GM19328 (cell line): ENCODE data around the gene P2RX7.

Experiments
- ATAC-seq: cut with Tn5 transposase; IDR thresholded peaks from one replicate; pipeline ENCODE4 v1.9.1; 2021; ENCODE audit warnings: mild to moderate bottlenecking, moderate library complexity; ENCODE audit not compliant: unreplicated experiment

The P2RX7 gene

DNA sequence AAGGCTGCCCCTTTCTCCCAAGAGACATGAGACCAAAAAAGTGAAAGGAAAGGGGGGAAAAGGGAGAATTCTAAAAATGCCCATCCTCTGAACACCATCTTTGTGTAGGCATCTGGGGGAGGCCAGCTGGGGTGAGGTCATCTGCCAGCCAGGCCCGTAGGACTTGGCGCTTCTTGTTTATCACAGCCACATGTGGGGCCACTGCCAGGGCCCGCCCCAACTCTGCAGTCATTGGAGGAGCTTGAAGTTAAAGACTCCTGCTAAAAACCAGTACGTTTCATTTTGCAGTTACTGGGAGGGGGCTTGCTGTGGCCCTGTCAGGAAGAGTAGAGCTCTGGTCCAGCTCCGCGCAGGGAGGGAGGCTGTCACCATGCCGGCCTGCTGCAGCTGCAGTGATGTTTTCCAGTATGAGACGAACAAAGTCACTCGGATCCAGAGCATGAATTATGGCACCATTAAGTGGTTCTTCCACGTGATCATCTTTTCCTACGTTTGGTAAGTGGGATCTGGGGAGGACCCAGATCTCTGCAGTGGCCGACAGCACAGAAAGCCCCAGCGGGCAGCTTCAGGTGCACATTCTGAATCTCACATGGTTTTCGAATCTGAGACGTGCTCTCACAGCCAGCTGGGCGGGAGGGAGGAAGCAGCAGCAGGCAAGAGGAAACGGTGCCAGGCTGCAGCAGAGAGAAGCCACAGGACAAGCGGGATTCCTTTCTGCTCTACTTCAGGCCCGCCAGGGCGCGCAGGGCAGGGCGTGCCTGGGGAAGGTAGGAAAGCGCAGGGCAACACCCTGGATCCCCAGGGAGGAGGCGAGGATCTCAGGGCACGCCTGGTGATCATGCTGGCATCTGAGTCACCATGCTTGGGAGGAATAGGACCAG is at the start of gene P2RX7:
TSS of gene P2RX7 (plus strand) at position 276 of the 881 bp plus-strand sequence. CDS start at position 371, 95 bp downstream.
- no peak for ATAC-seq

DNA sequence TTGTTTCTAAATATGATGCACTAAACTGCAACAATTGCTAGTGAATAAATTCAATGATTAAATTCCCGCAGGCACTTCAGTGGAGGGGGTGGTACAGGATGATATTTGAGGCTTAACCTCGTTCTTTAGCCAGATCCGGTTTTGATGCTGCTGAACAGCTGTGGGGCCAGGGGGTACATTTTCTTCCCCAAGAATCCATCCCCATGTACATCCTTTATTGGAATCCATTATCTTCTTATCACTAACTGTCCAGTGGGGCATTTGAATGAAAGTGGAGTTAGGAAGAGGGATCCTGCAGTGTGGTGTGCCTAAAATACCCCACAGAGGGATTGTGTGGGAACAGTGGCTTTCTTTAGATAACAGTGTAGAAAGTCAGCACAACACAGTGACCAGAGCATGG is 48.4 kb upstream of the P2RX7 start:
- no peak for ATAC-seq

DNA sequence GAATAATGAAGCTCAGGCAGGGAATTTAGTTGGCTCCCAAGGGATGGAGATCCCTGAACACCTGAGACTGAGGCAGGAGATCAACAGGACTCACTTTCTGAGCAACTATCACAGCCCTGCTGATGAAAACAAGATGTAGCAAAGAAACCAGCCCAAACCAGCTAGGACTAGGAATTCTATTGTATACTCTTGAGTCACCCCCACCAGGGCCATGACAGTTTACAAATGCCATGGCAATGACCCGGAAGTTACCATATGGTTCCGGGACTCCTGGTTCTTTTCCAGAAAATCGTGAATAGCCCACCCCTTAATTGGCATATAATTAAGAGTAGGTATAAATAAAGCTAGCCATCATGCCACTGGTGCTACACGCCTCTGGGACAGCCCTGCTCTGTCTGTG is 47.6 kb upstream of the P2RX7 start:
- ATAC-seq = no peak

DNA sequence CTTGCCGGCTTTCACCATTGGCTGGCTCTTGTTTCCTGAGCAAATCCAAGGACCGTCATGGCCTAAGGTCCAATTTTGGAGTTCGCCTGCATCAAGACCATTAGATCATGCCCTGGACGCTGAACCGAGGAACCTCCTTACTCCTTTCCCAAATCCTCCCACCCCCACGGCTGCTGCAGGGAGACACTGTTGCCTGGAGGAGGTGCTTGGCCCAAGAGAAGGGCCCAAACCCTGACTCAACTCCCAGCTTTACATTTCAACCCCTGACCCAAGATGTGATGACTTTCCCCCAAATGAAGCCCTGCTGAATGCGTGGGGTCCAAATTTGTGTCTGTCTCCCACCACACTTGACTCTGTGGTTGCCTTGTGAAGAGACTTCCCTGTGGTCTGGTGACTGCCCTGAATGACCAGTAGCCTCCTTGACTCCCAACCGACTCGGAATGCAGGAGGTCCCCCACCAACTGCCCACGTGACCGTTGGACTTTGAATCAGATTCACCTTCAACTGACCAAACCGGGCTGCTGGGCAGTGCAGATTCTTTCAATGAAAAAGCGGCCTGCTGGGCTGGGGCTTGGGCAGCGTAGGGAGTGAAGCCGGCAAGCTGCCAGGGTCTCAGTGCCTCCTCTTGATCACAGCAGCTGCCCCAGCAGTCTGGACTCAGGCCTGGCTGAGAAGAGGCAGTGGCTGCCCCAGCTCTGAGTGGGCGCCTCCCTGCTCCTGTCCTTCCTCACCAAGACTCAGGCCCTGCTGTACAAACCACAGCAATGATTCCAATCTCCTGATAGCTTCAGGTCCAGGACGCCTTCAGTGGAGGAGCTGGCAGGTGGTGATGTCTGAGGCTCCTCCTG is 46.9 kb upstream of the P2RX7 start:
- no peak for ATAC-seq

DNA sequence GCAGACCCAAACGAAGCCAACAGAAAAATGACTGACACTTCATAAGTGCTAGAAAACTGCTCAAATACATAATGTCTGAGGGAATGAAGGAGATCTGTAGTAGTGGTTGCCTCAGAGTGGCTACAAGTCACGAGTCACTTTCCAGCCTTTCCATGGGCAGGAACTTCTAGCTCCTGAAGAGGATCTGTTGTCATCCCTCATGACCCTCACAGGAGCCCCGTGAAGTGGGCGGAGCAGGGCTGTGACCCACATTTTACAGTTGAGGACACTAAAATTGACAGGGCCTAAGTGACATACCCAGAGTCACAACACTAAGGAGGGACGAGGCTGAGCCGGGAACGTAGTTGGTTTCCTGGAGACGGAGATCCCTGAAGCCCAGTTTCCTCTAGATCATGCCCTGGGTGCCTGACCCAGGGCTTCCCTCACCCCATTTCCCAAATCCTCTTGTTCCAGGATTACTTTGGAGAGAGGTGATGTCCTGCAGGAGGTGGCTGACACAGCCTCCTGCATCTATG is 45.8 kb upstream of the P2RX7 start:
- ATAC-seq = no peak

DNA sequence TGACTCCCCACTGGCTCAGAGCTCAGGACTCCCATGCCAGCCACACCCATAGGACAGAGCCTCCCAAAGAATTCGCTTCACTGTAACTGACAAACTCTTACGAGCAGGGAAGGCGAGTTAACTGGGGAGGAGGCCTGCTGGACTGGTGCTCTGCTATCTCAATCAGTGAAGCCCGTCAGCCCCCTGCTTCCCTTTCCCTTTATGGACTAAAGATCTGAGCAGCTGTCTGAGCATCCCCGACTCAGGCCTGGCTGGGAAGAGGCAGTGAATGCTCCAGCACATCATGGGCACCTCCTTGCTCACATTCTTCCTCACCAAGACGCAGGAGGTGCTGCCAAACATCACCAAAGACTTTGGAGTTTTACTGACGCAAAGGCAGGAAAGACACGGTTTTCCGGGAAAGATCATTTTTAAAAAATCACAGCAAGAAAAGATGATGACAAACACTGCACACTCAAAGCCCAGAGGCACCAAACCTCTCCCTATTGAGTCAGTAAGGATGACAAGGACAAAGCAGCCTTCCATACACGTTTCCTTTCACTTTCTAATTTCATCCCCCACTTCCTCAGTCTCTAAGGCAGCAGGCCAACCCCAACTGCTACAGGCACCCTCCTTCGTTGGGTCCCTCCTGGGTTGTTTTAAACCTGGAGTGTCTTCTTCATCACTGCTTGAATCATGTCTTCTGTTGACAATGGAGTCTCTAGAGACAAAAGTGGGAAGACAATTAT is 45.0 kb upstream of the P2RX7 start:
- no peak for ATAC-seq

DNA sequence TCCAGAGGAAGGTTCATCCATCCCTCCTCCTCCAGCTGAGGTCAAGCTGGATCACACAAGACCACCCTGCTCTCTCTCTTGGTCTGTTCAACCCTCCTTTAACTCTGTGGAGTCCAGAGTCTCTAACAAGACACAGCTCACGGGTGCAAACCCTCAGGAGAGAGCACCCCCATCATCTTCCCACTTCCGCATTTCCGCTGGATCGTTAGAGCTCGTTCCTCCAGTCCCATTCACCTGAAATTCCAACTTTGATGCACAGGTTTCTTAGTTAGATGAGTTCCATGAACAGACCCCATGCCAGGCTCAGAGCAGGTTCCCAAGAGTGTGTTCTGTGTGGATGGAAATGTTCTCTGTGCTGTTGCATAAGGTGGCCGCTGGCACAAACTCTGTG is 44.5 kb upstream of the P2RX7 start:
- no peak for ATAC-seq

DNA sequence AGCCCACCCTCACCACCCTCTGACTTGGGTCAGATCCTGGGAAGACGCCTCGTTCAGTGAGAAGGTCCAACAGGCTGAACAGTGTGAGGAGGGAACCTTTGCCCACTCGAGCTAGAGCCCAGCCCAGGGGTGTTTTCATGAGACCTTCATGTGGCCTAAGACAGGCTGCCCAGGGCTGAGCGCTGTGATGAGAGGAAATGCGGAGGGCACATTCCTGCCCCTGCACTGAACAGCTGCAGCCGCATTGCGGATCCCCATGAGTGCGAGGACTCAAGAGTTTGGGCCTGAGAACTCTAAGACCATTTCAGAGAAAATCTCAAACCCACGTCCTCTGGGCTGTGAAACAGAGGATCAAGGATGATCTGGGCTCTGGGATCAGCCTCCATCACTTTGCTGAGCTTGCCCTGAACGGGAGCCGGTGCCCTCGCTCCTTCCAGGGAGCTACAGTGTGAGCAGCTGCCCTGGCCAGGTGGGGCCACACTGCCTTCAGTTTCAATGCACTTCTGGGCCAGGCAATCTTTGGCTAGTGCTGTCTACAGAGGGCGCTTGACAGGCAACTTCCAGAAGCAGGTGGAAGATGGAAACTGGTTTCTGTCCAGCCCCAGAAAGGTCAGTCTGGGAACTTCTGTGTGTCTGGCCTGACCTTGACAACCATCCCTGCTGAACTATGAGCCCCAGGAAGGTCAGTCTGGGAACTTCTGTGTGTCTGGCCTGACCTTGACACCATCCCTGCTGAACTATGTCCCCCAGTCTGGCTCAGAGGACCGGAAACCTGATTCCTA is 43.5 kb upstream of the P2RX7 start:
- no peak for ATAC-seq

DNA sequence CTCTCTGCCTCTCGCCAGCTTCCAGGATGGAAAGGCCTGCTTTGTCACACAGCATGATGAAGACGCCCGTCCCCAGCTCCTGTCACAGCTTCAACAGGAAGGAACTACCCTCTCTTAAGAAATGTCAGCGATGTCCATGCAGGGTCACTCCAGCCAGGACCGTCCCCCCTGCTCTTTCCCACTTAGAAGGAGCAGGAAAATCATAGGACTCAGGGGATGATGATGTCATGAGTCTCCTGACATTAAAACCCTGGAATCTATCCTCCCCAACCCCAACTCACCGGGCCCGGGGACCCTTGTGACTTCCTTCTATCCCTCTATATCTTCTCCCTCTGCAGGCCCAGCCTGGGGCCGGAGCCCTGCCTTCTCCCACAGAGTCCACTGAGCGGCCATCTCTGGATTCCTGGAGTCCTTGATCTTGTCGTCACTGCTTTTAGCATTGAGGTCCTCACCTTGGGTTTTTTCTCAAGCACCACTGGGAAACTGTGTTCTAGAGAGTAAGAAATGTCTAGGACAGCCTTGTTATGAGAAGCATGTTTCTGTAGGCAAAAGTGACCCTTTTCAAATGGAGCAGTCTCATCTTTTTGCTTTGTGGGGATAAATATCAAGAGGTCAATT is 42.8 kb upstream of the P2RX7 start:
- no peak for ATAC-seq

DNA sequence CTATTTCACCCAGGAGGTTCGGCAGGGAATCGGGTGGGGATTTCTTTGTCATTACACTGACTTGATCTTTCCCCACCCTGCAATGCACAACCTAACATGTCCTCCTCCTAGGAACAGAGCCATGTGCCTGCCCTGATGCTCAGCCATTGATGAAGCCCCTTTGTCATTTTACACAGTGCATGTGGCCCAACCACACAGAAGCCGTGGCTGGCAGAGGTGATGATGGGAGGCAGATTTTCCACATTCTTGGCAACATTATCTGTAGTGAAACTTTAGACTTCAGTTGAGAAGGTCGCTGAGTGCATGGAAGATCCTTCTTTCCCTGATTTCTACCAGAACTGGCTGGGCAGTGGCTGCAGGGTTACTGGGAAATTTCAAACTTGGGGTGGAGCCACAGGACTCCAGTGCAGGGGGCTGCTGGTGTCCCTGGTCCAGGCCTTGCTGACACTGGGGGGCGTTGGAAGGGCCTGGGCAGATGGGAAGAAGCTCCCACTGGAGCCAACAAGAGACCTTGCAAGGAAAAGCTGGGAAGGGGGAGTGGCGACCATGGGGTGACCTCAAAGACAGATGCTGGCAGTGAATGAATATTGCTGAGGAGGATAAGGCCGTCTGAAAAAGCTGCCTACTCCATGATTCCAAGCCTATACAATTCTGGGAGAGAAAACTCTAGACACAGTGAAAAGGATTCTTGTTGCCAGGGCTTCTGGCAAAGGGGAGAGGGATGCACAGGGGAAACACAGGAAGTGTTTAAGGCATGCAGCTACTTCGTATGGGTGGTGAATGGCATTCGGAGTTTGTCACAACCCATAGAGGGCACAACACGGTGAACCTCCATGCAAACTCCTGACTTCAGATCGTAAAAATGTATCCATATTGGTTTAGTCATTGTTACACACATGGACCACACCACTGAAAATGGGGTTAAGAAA is 41.8 kb upstream of the P2RX7 start:
- no peak for ATAC-seq

DNA sequence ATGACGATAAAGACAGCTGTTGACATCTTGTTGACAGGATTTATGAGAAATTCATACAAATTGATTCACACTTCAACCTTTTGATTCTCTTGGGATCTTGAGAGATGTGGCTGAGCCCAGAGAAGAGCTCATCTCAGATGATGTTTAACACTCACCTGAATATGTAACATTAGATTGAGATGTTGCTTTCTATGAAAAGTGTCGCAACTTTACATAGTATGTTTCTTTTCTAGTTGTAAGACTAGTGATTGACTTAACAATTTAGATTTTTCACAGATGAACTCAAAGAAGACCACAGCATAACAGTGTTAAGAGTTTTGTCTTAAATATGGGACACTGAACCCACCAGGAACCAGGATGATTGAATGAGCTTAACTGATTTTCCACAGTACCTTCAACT is 40.6 kb upstream of the P2RX7 start:
- no peak for ATAC-seq

DNA sequence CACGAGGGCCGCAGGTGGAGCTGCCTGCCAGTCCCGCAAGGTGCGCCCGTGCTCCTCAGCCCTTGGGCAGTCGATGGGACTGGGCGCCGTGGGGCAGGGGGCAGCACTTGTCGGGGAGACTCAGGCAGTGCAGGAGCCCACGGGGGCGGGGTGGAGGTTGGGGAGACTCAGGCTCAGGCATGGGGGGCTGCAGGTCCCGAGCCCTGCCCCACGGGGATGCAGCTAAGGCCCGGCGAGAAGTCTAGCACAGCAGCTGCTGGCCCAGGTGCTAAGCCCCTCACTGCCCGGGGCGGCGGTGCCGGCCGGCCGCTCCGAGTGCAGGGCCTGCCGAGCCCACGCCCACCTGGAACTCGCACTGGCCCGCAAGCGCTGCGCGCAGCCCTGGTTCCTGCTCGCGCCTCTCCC is 39.2 kb upstream of the P2RX7 start:
- ATAC-seq = no peak

DNA sequence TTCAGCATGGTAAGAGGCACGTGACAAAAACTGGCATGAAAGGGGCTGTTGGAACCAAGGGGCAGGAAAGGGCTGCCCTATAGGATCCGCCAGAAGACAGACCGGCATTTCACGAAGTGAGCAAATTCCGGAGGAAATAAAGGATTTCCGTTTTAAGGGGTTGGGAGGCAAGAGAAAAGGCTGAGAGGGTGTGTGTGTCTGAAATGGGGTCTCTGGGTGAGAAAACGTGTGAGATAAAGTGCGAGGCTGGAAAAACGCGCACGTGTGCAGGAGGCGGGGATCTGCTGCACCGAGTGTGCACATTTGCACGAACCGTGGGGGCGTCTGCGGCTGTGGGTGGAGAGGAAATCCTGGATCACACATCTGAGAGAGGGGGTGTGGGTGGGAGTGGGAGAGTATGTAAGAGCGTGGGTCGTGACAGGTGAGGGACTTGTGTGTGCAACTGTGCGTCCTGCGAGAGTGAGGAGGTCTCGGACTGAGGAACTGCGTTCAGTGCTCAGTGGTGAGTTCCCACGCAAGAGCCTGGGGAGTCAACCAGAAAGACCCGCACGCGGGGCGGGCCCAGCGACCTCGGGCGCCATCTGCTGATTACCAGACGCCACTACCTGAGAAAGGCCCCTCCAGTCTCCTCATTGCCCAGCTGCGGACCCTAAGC is 37.0 kb upstream of the P2RX7 start:
- no peak for ATAC-seq

DNA sequence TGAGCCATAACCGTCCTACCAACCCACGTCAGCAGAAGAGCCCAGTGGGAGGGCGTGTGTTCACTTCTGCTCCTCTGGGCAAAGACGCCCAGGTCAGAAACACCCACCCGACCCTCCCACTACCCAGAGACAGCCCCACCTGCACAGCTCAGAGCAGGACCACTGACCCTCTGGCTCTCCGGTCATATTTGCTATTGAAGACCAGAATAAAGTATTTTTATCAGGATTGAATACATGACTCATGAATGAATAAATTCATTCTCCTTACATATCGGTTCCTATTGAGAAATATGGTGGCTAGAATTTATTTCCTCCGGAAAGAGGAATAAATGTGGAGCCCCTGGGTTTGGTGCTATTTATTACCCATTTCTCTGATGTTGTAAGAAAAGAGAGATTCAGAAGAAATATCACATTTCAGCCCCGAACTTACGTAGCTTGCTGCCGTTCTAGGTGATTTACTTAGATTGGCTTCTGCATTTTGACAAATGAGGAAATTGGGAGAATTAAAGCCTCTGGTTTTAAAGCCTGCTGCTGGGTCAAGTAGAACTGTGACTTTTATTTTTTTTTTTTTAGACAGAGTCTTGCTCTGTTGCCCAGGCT is 36.4 kb upstream of the P2RX7 start:
- ATAC-seq = no peak

DNA sequence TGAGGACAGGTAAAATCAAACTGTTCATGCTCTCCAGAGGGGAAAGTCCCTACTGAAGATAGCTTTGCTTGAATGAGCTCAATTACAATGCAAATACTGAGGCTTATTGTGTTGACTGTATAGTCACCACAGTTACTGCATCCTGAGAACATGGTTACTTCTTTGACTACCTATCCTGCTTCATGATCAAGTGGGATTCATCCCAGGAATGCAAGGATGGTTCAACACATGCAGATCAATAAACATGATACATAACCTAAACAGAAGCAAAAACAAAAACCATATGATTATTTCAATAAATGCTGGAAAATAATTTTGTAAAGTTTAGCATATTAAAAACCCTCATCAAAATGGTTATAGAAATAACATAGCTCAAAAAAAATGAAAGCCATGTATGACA is 32.9 kb upstream of the P2RX7 start:
- no peak for ATAC-seq

DNA sequence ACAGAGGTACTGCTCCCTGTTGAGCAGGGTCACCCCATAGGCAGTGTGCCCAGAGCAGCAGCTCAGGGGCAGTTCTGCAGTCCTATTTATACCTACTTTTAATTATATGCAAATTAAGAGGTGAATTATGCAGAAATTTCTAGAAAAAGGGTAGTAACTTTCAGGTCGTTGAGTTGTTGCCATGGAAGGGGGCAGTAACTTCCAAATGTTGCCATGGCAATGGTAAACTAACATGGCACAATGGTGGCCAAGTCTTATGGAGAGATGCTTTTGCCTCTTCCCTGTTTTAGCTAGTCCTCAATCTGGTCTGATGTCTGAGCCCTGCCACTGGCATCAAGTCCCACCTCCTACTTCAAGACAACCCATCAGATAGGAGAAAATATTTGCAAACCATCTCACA is 30.4 kb upstream of the P2RX7 start:
- no peak for ATAC-seq

DNA sequence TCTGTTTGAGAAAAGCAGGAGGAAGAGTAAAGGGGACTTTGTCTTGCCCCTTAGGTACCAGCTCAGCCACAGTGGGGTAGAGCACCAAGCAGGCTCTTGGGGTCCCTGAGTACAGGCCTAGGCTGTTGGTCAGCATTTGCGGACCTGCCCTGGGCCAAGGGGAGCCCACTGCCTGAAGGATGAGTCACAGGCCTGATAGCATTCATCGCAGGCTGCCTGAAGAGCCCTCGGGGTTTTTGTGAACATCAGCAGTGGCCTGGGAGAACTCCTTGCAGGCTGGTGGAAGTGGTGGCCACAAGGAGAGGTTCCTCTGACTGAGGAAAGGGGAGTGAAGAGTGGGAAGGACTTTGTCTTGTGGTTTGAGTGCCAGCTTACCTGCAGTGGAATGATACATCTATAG is 25.0 kb upstream of the P2RX7 start:
- ATAC-seq = no peak

DNA sequence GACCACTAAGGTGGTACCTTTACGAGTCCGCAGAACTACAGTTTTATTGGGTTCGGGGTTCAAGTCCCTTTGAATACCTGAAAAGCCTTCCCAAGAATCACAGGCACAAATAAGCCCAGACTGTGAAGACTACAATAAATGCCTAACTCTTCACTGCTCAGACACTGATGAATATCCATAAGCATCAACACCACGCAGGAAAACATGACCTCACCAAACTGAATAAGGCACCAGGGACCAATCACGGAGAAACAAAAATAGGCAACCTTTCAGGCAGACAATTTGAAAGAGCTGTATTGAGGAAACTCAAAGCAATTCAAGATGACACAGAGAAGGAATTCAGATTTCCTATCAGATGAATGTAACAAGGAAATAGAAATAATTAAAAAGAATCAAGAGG is 24.2 kb upstream of the P2RX7 start:
- ATAC-seq = no peak
